HEK293T (cell line): ENCODE measurements around the gene DMRTC2.

Experiments
- CTBP1 ChIP-seq: fragments of 450-650 bp; IDR thresholded peaks from 2 replicates; pipeline ENCODE4 v1.6.1; 2016; ENCODE audit warnings: borderline replicate concordance
- LEF1 ChIP-seq: fragments of 450-650 bp; IDR thresholded peaks from 2 replicates; pipeline ENCODE4 v1.6.1; 2017; ENCODE audit warnings: mild to moderate bottlenecking, borderline replicate concordance
- SP1 ChIP-seq: fragments of 450-650 bp; IDR thresholded peaks from 2 replicates; pipeline ENCODE4 v1.6.1; 2017

GRCh38 chr19:41880329-41880708 is 35.5 kb downstream of the DMRTC2 start:
- TF ChIP-seq LEF1 (no peak), SP1 (no peak), CTBP1 (no peak)
